SIG-M5 treated with dmso at 0.1 percent for 504 hours (cell line): ENCODE data around the gene AP5Z1.
"Not testable (repeated sequence)": the region's sequence is repeated elsewhere in the genome, so short reads cannot be mapped to it uniquely, and the experiment has no call there.

ENCODE experiments used
- DNase-seq: peaks from one replicate; lab custom pipeline; 2025; ENCODE audit not compliant: unreplicated experiment; lab: John Stamatoyannopoulos, UW

AP5Z1 gene

DNA sequence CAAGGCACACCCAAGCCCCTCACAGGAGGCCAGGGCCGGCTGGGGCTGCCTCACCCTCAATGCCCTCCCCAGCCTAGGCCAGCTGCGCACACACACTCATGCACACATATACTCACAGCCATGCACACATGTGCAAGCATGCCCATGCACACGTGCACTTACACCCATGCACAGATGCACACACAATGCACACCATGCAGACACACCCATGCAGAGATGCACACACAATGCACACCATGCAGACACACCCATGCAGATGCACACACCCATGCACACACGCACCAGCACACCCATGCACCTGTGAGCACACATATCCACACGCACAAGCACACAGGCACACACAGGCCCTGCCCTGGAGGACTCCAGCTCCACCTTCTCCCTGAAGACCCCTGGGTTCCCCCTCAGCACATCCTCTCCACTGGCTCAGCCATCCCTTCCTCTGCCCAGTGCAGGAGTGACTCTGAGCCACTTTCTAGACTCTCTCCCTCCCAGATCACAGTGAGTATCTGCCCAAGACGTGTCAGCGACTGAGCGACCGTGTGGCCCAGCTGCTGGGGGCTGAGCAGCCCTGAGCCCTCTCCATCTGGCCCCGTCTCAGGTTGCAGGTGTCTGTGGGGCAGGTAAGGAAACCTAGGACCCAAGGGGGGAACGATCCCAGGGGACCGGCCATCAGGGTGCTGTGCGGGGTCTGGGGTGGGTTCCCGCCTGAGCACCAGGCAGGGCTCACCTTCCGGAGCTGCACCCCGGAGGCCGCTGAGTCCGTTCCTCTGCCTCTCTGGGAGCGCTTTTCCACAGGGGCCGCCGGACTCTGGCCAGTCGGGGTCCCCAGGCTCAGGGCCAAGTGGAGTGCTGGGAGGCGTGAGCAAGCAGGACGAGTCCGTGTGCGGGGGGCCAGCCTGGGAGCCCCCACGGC, 25.8 kb downstream of the AP5Z1 start:
- no peak for DNase-seq

DNA sequence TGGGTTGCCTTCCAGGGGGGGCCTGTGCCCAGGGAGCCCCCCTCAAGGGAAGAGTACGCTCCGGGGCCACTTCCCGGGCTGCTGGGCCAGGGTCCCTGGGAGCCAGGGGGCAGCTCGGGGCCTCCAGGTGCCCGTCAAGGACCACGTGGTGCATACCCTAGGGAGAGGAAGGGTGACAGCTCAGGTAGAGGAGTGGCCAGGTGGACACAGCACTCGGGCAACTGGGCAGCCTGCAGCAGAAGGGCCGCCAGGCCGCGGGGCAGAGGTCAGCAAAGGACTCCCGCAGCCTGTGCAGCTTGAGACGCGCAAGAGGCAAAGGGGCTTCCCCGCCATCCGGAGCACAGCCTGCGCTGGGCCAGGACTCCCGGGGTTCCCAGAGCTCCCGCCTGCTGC, 26.4 kb downstream of the AP5Z1 start:
- DNase-seq, result no peak

DNA sequence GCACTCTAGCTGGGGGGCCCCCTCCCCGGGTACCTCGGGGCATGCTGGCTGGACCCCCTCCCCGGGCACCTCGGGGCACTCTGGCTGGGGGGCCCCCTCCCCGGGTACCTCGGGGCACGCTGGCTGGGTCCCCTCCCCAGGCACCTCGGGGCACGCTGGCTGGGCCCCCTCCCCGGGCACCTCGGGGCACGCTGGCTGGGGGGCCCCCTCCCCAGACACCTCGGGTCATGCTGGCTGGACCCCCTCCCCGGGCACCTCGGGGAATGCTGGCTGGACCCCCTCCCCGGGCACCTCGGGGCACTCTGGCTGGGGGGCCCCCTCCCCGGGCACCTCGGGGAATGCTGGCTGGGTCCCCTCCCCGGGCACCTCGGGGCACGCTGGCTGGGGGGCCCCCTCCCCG, 27.2 kb downstream of the AP5Z1 start:
- DNase-seq, result not testable (repeated sequence)

DNA sequence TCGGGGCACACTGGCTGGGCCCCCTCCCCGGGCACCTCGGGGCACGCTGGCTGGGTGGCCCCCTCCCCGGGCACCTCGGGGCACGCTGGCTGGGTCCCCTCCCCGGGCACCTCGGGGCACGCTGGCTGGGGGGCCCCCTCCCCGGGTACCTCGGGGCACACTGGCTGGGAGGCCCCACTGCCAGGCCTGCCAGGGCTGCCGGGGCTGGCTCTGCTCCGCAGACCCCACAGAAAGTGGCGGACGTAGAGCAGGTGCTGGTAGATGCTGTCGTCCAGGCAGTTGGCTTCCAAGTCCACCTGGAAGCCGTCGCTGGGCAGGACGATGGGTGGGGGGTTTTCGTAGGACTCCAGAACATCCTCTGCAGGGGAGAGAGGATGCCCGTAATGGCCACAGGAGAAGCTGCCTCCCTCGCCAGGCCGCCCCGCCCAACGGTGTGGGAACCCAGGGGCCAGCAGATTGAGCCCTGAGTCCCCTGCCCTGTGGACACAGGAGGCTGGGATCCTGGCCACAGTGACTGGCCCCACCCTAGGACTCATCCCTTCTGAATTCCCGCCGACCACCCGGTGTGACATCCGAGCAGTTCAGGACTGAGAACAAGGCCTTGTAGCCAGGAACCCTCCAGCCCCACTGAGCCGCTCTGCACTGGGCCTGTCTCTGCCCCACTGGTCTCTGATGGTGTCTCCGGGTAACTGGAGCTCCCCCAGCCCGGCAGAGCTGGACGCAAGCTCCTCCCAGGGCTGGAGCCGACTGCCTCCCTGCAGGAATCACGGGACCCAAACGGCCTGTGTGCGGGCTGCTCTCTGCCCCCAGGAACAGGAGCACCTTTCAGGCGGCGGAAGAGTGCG, 28.2 kb downstream of the AP5Z1 start:
- no peak for DNase-seq

DNA sequence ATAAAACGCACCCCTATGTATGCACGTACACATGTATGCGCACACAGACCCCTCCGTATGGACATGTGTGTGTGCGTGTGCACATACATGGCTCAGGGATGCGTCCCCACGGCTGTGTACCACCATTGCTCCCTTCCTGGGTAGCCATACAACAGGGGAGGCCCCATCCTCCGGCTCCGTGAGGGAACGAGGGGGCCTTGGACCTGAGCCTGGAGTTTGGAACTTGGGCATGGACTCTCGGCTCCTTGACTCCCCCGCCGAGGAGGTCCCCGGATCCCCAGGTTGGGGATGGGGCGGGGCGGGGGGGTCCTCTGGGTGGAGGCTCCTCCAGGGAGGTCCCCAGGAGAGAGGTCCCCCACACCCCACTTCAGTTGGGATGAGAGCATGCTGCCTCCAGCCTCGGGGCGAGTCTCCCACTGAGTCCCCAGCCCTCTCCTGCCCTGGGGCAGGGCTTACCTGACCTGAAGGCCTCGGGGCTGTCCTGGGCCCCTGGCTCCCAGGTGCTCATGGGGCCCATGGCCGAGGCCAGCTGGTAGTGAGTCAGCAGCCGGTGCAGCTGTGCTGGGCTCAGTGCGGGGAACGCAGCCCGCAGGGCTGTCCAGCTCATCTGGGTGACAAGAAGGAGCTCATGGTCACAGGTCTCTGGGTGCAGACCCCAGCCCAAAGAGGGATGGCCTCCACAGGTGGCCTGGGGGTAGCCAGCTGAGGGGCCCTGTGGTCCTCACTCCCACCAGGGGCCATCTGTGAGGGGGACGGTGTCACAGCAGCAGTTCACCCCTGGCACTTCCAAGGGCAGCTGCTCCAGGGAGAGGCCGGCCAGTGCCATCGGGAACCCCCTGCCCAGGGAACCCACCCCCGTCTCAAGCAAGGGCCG, 29.9 kb downstream of the AP5Z1 start:
- DNase-seq, result no peak

DNA sequence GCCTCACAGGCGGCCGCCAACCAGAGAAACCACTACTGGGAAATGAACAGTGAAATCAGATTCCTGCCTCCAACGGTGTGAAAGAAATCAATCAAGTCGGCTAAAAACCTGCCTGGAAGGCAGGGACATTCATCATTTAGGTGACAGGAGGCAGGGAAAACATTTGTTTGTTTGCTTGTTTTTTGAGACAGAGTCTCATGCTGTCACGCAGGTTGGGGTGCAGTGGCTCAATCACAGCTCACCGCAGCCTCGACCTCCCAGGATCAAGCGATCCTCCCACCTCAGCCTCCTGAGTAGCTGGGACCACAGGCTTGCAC, 30.5 kb downstream of the AP5Z1 start:
- no peak for DNase-seq

DNA sequence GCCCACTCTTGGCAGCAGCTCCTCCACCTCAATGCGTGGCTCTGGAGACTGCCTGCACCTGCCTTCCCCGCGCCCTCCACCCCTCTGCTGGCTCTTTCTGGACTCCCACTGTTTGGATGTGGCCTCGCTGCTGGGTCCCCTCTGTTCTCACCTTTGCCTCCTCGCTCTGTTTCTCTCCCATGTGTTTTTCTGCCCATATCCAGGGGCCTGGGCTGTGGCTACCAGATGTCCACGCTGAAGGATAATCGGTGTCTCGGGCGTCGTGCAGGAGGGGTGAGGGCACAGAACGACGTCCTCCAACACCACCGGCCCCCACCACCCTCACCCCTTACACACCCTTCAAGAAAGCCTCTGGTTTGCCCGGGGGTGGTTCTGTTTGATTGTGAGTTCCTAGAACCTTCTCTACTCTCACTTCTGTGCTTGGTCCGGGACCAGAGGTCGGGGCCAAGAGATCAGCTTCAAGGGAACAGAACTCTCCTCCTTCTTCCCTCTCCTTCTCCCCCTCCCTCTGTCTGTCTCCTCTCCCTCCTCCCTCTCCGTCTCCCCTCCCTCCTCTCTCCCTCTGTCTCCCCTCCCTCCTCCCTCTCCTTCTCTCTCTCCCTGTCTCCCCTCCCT, 31.7 kb downstream of the AP5Z1 start:
- no peak for DNase-seq

GRCh38 chr7:4807598-4808016, 32.2 kb downstream of the AP5Z1 start:
- DNase-seq, result no peak

DNA sequence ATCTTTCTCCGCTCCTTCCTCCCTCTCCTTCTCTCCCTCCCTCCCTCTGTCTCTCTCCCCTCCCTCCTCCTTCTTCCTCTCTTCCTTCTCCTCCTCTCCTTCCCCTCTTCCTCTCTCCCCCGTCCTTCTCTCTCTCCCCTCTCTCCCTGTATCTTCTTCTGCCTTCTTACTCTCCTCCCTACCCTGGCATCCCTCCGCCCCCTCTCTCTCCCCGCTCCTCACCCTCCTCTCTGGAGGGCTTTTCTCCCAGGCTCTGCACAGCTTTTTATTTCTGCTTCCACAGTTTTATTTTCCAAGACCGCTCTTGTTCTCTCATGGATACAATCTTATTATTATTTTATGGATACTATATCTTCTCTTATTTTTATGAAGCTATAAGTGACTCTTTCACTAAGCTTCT, 32.6 kb downstream of the AP5Z1 start:
- DNase-seq, result no peak

DNA sequence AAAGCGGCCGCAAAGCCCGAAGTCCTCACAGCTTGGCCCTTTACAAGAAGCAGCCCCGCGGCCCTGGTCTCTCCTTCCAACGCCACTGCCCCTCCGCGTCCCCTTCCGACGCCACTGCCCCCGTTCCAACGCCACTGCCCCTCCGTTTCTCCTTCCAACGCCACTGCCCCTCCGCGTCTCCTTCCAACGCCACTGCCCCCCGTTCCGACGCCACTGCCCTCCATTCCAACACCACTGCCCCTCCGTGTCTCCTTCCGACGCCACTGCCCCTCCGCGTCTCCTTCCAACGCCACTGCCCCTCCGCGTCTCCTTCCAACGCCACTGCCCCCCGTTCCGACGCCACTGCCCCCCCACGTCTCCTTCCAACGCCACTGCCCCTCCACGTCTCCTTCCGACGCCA, 33.1 kb downstream of the AP5Z1 start:
- DNase-seq, result no peak

- no peak for DNase-seq
Measured at GRCh38 chr7:4809091-4809591, 33.7 kb downstream of the AP5Z1 start.

- DNase-seq, result no peak
Measured at GRCh38 chr7:4809666-4810065, 34.2 kb downstream of the AP5Z1 start.

DNA sequence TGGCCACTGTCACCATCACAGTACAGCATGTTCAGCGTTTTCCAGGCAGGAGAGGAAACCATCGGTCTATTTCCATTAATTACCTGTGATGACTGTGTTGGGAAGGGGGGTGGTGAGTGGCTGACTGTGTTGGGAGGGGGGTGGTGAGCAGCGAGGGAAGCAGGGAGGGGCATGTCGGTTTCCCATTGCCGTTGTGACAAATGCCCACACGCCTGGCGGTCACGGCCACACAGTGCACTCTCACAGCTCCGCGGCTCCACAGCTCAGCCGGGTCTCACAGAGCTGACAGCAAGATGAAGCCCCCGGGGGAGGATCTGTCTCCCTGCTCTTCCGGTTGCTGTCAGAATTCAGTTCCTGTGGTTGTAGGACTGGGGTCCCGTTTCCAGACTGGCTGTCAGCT, 39.0 kb downstream of the AP5Z1 start:
- no peak for DNase-seq

DNA sequence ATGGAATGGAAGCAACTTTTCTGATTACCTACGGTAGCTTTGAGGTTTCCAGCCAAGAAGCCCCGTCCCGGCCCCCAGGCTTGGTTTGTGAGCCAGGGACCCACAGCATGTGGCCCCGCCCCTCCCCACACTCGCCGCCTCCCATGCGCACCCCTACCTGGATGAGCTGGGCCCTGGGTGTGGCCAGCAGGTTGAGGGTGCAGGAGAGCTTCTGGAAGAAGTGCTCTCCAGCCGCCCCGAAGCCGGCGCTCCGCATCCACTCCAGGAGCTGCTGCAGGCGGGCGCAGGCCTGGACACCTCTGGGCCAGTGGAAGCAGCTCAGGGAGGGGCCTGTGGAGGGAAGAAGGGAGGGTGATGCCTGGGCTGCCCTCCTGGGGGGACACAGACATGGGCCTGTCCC, 39.7 kb downstream of the AP5Z1 start:
- no peak for DNase-seq

GRCh38 chr7:4815609-4816418, 40.4 kb downstream of the AP5Z1 start:
- DNase-seq, result no peak

GRCh38 chr7:4816419-4817080, 41.1 kb downstream of the AP5Z1 start:
- no peak for DNase-seq

DNA sequence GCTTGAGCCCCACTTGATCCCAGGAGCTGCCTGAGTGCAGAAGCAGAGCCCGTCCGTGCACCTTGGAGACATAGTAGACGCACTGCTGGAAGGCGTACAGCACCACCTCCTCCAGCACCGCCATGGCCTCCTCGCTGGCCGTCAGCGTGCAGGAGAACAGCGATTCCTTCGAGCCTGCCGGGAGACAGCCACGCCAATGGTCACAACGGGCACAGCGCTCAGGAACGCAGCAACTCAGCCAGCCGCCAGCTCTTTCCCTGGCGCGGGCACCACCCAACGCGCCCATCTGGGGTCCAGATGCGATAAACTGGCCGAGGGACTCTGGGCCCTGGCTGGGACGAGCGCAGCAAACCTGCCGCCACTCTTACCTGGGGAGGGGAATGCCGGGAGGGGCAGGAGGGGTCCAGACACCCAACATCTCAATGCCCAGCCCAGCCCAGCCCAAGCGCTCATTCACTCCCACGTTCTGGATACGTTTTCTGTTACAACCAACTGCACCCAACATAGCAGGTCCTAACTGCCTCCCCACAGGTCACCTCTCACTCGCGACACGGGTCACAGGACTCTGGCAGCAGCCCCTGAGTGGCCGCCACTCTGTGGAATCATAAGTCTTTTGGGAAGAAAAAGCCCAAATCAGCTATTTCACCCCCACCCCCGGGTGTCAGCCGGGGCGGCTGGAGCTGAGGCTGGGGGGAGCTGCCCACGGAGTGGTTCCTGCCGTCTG, 41.9 kb downstream of the AP5Z1 start:
- no peak for DNase-seq

DNA sequence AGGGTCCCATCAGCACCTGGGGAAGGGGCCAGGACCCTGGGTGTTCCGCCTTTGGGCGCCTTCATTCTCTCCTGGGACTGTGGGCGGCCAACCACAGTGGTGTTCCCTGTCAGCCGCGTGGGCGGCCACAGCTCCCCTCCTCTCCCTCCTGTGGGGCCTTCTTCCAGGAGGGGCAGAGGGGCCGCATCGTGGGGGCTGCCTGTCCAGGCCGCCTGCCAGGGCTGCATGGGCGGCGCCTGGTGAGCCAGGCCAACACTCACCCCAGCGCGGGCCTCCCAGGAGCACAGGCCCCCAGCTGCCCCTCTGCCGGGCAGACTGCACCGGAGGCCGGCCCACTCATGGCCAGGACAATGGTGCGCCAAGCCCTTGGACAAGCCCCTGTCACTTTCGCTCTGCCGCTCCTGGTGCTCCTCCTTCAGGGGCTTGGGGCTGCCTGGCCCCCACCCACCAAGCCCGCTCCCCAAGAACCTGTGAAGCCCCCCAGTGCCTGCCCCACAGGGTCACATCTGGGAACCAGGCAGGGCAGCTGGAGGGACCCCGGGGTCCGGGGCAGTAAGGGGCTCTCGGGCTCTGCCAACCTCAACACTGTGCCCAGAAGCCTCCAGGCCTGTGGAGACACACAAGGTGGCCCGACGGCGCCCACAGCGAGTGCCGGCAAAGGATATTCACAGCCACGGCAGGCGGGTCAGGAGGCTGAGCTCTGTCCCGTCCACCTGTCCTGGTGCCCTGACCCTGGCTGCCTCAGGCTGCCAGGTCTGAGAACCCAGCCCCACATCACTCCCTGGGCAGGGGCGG, 42.8 kb downstream of the AP5Z1 start:
- DNase-seq, result no peak
